Fibroblast of gingiva (primary cell): ENCODE results near the gene CEP72.
A peak's percentile ranks its signal among the peaks of the same experiment; 100 is the strongest.
"Not testable (repeated sequence)": the region's sequence is repeated elsewhere in the genome, so short reads cannot be mapped to it uniquely, and the experiment has no call there.

Source experiments
- DNase-seq: peaks from one replicate; pipeline ENCODE4 v3.0.0-alpha.2; 2011; ENCODE audit warnings: low read depth

The CEP72 gene

GRCh38 chr5:611731-612486 lies at the start of gene CEP72:
Gene CEP72 (plus strand): TSS chr5:612340. CDS start chr5:612362, 22 bp downstream.
- peak; percentile 80 for DNase-seq

GRCh38 chr5:565782-566440 lies 46.2 kb upstream of the CEP72 start:
- DNase-seq, result peak; percentile 14

GRCh38 chr5:566636-567309 lies 45.4 kb upstream of the CEP72 start:
- DNase-seq, result no peak

GRCh38 chr5:567664-568060 lies 44.5 kb upstream of the CEP72 start:
- DNase-seq, result no peak

DNA sequence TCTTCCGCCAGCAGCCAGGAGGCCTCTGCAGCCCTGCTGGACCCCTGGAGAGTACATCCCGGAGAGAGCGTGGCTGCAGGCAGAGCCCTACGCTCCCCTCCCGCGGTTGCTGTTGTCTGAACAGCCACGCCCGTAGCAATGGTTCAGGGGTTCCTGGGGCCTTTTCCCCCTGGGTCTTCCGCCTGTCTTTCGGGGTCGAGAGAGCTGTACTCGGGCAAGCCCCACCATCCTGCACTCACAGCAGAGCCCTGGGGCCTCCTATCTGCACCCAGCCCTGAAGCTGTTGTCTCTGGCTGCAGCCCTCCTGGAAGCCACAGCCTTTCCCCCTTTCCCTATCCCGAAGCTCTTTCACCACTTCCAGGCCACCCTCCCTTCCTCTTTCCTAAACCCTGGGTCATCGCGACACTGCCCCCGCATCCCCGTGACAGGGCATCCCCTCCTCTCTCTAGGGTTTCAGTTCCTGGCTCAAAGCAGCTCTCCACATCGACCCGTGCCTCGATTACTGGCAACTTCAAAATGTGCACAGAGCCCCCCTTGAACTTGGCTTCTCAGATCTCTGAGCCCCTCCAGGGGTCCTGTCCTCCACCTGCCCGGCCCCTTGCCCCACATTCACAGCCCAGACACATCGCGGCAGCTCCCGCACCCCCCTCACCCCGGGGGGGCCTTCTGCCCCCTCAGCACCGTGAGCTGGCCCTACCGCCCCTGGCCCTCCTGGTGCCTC lies 43.9 kb upstream of the CEP72 start:
- no peak for DNase-seq

- DNase-seq, result no peak
Observed at GRCh38 chr5:568809-569208, 43.3 kb upstream of the CEP72 start.

DNA sequence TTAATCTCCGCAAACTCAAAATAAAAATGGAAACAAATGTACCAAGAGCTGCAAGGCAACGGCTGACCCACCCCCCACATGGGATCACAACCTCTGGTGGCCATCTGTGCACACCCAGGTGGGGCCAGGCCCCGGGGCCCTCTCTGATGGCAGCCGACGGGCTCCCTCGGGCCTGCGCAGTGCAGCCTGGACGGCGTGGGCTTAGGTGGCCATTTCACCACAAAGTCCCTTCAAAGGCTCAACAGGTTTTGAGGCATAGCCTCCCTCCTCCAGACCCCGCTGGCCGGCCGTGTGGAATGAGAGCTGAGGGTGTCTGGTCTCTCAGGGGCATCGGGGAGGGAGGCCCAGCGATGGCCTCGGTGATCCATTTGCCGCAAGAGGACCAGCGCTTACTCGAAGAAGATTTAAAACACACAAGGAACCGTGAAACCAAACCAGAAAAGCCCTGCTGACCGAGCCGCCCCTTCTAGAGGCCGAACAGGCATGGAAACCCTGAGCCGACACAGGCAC lies 42.7 kb upstream of the CEP72 start:
- no peak for DNase-seq

- no peak for DNase-seq
Observed at GRCh38 chr5:569868-570361, 42.2 kb upstream of the CEP72 start.

- DNase-seq, result no peak
Observed at GRCh38 chr5:570446-570845, 41.7 kb upstream of the CEP72 start.

DNA sequence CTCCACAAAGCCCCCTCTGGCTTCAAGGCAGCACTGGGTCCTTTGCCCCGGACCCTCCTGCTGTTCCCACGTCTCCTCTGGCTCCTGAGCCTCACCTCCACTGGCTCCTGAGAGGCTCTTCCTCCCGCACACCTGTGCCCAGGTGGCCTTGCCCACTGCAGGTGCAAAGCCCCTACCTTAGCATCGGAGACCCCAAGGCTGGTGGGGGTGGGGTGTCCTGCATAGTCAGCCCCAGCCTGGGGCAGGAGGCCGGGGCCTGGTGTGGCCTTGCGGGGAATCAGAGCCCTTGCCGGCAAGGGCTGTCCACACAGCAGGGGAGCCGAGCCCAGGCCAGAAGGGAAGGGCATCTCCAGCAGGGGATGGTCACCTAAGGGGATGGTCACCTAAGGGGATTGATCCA lies 41.3 kb upstream of the CEP72 start:
- DNase-seq, result no peak

GRCh38 chr5:571791-572190 lies 40.3 kb upstream of the CEP72 start:
- no peak for DNase-seq

DNA sequence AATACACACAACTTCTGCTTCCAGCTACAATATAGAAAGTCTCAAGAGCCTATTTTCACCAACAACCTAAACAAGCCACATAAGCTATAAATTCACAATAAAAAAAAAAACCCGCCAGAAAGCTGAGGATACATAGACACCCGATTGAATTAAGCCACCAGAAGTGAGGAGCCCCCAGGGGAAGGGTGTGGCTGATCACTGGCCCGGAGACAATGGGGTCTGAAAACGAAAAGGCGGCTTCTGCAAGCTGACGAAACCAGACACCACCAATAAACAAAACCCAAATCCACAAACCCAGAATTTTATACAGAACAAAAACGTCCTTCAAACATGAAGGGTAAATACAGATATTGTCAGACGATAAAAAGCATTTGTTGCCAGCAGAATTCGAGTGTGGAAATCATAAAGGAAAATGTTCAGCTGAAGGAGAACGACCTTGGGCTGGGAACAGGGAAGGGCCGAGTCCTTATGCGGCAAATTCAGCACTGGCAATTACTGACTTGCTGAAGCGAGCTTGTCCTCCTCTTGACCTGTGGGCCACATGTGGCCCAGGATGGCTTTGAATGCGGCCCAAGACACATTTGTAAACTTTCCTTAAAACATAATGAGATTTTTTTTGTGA lies 39.6 kb upstream of the CEP72 start:
- no peak for DNase-seq

- no peak for DNase-seq
Observed at GRCh38 chr5:573206-573605, 38.9 kb upstream of the CEP72 start.

DNA sequence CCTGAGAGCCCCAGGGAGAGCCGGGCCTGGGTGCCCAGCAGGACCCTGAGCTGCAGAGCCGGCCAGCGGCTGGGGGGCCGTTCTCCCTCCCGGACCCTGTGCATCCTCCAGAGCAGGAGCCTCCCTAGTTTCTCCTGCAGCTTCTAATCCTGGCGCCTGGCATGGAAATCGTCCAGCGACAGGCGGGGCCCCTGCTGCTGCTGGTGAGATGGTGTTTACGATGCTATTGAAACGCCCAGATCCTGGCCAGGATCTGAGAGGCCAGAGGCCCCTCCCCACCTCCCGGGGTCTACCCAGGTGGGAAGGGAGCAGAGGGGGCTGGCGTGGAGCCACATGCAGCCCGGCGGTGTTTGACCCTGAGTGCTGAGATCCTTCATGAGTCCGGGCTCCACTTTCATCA lies 38.2 kb upstream of the CEP72 start:
- DNase-seq, result no peak

GRCh38 chr5:574906-575305 lies 37.2 kb upstream of the CEP72 start:
- DNase-seq, result no peak

DNA sequence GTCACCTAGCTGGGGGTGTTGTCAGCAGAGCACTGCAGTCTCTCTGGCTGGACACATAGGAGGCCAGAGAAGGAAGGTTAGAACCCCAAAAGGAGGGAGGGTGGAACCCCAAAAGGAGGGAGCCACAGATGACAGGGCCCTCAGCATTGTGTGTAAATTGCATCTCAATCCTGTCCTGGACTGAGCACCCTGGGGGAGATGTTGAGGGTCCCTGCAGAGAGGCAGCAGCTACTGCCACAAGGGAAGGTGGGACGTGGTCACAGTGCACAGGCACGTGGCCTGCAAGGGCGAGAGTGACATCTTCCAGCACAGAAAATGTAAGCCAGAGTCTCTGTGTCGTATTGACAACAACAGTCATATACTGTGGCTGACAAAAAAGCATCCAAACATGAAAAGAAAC lies 36.5 kb upstream of the CEP72 start:
- no peak for DNase-seq

- not testable (repeated sequence) for DNase-seq
Observed at GRCh38 chr5:577214-577613, 34.9 kb upstream of the CEP72 start.

- DNase-seq, result no peak
Observed at GRCh38 chr5:577800-578199, 34.3 kb upstream of the CEP72 start.

DNA sequence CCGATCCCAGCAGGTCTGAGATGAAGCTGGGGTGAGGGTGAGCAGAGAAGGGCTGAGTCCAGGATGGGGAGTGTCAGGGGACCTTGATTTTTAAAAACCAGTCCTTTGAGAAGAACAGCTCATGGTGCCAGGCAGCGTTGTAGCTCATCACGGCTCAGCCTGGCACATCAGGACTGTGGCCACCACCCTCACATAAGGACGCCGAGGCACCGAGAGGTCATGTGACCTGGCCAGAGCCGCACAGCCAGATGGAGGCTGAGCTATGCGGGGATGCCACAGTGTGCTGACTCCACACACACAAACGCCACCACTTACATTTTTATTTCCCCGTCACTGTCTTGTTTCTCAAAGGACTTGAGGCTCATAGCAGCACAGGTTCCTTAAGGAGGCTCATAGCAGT lies 32.9 kb upstream of the CEP72 start:
- no peak for DNase-seq

DNA sequence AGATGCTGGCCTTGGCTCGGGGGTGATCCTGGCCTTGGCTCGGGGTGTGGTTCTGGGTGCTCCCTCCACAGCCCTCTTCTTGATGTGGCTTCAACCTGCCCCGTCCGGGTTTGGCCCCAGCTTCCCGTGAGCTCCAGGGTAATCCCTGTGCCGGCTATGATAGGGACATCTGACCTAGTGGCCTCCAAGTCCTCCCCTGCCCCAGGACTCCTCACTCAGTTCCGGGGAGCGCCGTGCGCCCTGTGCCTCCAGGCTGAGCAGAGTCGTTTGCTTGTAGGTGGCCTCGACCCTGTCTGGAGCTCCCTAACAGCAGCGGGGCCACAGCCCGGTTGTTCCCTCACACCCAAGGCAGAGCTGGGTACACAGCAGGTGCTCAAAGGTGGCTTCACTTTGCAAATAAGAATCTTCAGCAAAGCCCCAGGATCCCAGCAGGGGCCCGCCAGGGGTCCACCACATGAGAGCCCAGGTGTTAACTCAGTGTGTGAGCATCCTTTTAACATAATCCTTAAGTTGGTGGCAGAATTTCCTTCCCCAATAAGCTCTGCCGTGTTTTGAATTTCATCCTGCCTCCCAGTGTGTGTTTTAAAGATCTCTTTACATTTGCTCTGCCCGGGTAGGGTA lies 32.3 kb upstream of the CEP72 start:
- no peak for DNase-seq

- DNase-seq, result no peak
Observed at GRCh38 chr5:580436-580835, 31.7 kb upstream of the CEP72 start.
